GM23338 (cell line): ENCODE results near the gene RANBP1. TPM values are rescaled to one million over a fixed set of nuclear protein-coding genes. Genes with fewer than 3 reads are reported as not detected.

Experiments
- ATAC-seq: fragments of 200-7000 bp; cut with Tn5 transposase; 3 replicates; pipeline ENCODE4 v1.9.1; 2020
- DNase-seq: peaks from one replicate; pipeline ENCODE4 v3.0.0-alpha.2; 2015; ENCODE audit warnings: low spot score
- H2AFZ ChIP-seq: fragments of 200-600 bp; sonication (generic); 2 replicates; pipeline ENCODE4 v1.8.0; 2016; ENCODE audit warnings: antibody characterized with exemption, mild to moderate bottlenecking, moderate library complexity
- H3F3A ChIP-seq: fragments of 200-600 bp; sonication (generic); replicated peaks from 2 replicates; pipeline ENCODE4 v1.8.0; 2017; ENCODE audit warnings: antibody characterized with exemption, mixed run types, low read depth
- H3K27ac ChIP-seq: fragments of 200-600 bp; sonication (generic); 2 replicates; pipeline ENCODE4 v1.6.1; 2016; ENCODE audit warnings: low read depth
- H3K27me3 ChIP-seq: fragments of 200-600 bp; sonication (generic); 2 replicates; pipeline ENCODE4 v1.8.0; 2016; ENCODE audit warnings: mild to moderate bottlenecking, mixed run types, moderate library complexity; ENCODE audit not compliant: insufficient read depth
- H3K36me3 ChIP-seq: fragments of 200-600 bp; sonication (generic); 2 replicates; pipeline ENCODE4 v1.8.0; 2016; ENCODE audit warnings: mild to moderate bottlenecking; ENCODE audit not compliant: insufficient read depth
- H3K4me1 ChIP-seq: fragments of 200-600 bp; sonication (generic); 2 replicates; pipeline ENCODE4 v1.8.0; 2016; ENCODE audit warnings: mild to moderate bottlenecking, moderate library complexity; ENCODE audit not compliant: insufficient read depth
- H3K4me2 ChIP-seq: fragments of 200-600 bp; sonication (generic); 2 replicates; pipeline ENCODE4 v1.7.1; 2017; ENCODE audit warnings: mixed run types
- H3K4me3 ChIP-seq: fragments of 200-600 bp; sonication (generic); 2 replicates; pipeline ENCODE4 v1.6.1; 2016; ENCODE audit warnings: mixed run types
- H3K79me2 ChIP-seq: fragments of 200-600 bp; sonication (generic); replicated peaks from 2 replicates; pipeline ENCODE4 v1.8.0; 2017; ENCODE audit warnings: mild to moderate bottlenecking; ENCODE audit not compliant: insufficient read depth
- H3K9me2 ChIP-seq: fragments of 200-600 bp; sonication (generic); 2 replicates; pipeline ENCODE4 v1.8.0; 2017; ENCODE audit not compliant: insufficient read depth
- H4K20me1 ChIP-seq: fragments of 200-600 bp; sonication (generic); replicated peaks from 2 replicates; pipeline ENCODE4 v1.8.0; 2017; ENCODE audit warnings: mild to moderate bottlenecking; ENCODE audit not compliant: insufficient read depth
- H3K27ac Mint-ChIP-seq: 2 replicates; pipeline ENCODE4 v1.8.0; 2020; ENCODE audit warnings: inconsistent platforms, mild to moderate bottlenecking, moderate library complexity, mixed read lengths
- H3K27me3 Mint-ChIP-seq: 3 replicates; pipeline ENCODE4 v1.8.0; 2022; ENCODE audit warnings: low read depth, mild to moderate bottlenecking, moderate library complexity, mixed read lengths, inconsistent platforms; ENCODE audit not compliant: insufficient read depth, poor library complexity
- H3K36me3 Mint-ChIP-seq: 3 replicates; pipeline ENCODE4 v1.8.0; 2021; ENCODE audit warnings: low read depth, mild to moderate bottlenecking, inconsistent platforms, moderate library complexity, mixed read lengths
- H3K4me1 Mint-ChIP-seq: 3 replicates; pipeline ENCODE4 v1.8.0; 2020; ENCODE audit warnings: mild to moderate bottlenecking, inconsistent platforms, mixed read lengths
- H3K4me3 Mint-ChIP-seq: 3 replicates; pipeline ENCODE4 v1.8.0; 2021; ENCODE audit warnings: moderate library complexity, mild to moderate bottlenecking, inconsistent platforms, mixed read lengths
- H3K9me3 Mint-ChIP-seq: 3 replicates; pipeline ENCODE4 v1.8.0; 2020; ENCODE audit warnings: moderate library complexity, mild to moderate bottlenecking, inconsistent platforms, mixed read lengths
- CREB1 ChIP-seq: fragments of 250-450 bp; sonication (Bioruptor Pico); IDR thresholded peaks from 2 replicates; pipeline ENCODE4 v1.5.0; 2020; ENCODE audit warnings: low read depth, mild to moderate bottlenecking, moderate library complexity
- ETS1 ChIP-seq: IDR thresholded peaks from 2 replicates; pipeline ENCODE4 v1.6.1; 2016; ENCODE audit warnings: antibody characterized with exemption
- EZH2 ChIP-seq: fragments of 200-600 bp; sonication (generic); IDR thresholded peaks from one replicate; pipeline ENCODE4 v1.8.0; 2017; ENCODE audit warnings: antibody characterized with exemption, mild to moderate bottlenecking, low read depth; ENCODE audit not compliant: unreplicated experiment
- EZH2phosphoT487 ChIP-seq: fragments of 200-600 bp; sonication (generic); IDR thresholded peaks from one replicate; pipeline ENCODE4 v1.8.1; 2018; ENCODE audit warnings: antibody characterized with exemption; ENCODE audit not compliant: unreplicated experiment
- NANOG ChIP-seq: IDR thresholded peaks from 2 replicates; pipeline ENCODE4 v1.6.1; 2016; ENCODE audit warnings: antibody characterized with exemption, borderline replicate concordance
- POLR2AphosphoS5 ChIP-seq: IDR thresholded peaks from 2 replicates; pipeline ENCODE4 v1.6.1; 2016; ENCODE audit warnings: antibody characterized with exemption, low read depth
- REST ChIP-seq: IDR thresholded peaks from one replicate; pipeline ENCODE4 v1.6.1; 2018; ENCODE audit warnings: antibody characterized with exemption; ENCODE audit not compliant: unreplicated experiment
- STAT1 ChIP-seq: IDR thresholded peaks from one replicate; pipeline ENCODE4 v1.6.1; 2016; ENCODE audit warnings: antibody characterized with exemption; ENCODE audit not compliant: unreplicated experiment
- ZNF114 ChIP-seq: fragments of 250-450 bp; sonication (Bioruptor Pico); IDR thresholded peaks from 2 replicates; pipeline ENCODE4 v1.5.0; 2020; ENCODE audit warnings: mild to moderate bottlenecking, moderate library complexity
- ZNF331 ChIP-seq: fragments of 250-450 bp; sonication (Bioruptor Pico); IDR thresholded peaks from 2 replicates; pipeline ENCODE4 v1.5.0; 2020; ENCODE audit warnings: low read depth, mild to moderate bottlenecking, moderate library complexity
- ZNF462 ChIP-seq: fragments of 250-450 bp; sonication (Bioruptor Pico); IDR thresholded peaks from 2 replicates; pipeline ENCODE4 v1.5.0; 2020; ENCODE audit warnings: mild to moderate bottlenecking, moderate library complexity
- polyA plus RNA-seq: library from polyadenylated mRNA; unstranded; fragments of >200 nt; fragmentation: Nextera tagmentation; extraction: Ambion mirVana; gene quantifications from 2 replicates; pipeline ENCODE4 v1.2.1, GENCODE V29; 2016
- total RNA-seq: library from RNA; depleted of rRNA; stranded (reverse); fragments of >200 nt; shearing (Covaris generic); gene quantifications from 2 replicates; pipeline ENCODE4 v1.2.3, GENCODE V29; 2014

RANBP1 gene
- total and polyA plus RNA-seq, 2 experiments from 2014 or later: 1,014 to 1,206 TPM

GRCh38 chr22:20165913-20166312, 50.0 kb downstream of the RANBP1 start (continued):
- TF ChIP-seq REST (no peak), ZNF331 (CRISPR knock-in tag) (no peak), EZH2 (no peak)

- no peaks in the 10 kb centered on the region for H4K20me1 ChIP-seq
- no peak for DNase-seq
- no peak overlapping the region for H3K4me3 Mint-ChIP-seq
- H3K9me2 ChIP-seq: no peaks in the 10 kb centered on the region
- peaks cover 3% of the 10 kb centered on the region; the same call in 1 of the 3 replicates for H3K36me3 Mint-ChIP-seq
- H3K27ac ChIP-seq: no peak overlapping the region
- no peaks in the 10 kb centered on the region for H3K79me2 ChIP-seq
- no peak overlapping the region for H3K27ac Mint-ChIP-seq
- H3K36me3 ChIP-seq: no peaks in the 10 kb centered on the region
- no peak overlapping the region for H3K4me2 ChIP-seq
- H3K4me1 Mint-ChIP-seq: no peaks in the 10 kb centered on the region
- no peak overlapping the region for H2AFZ ChIP-seq
- H3F3A ChIP-seq: no peaks in the 10 kb centered on the region
- no peaks in the 10 kb centered on the region for H3K27me3 ChIP-seq
- peaks cover 4% of the 10 kb centered on the region for H3K9me3 Mint-ChIP-seq
- ATAC-seq: no peak
- peaks cover 5% of the 10 kb centered on the region for H3K27me3 Mint-ChIP-seq
- H3K4me3 ChIP-seq: no peak overlapping the region
- H3K4me1 ChIP-seq: no peaks in the 10 kb centered on the region
- TF ChIP-seq ZNF114 (CRISPR knock-in tag) (no peak), POLR2AphosphoS5 (no peak), ETS1 (no peak), STAT1 (no peak), ZNF331 (CRISPR knock-in tag) (no peak), NANOG (no peak), EZH2 (no peak), EZH2phosphoT487 (no peak), REST (no peak), ZNF462 (CRISPR knock-in tag) (no peak), CREB1 (CRISPR knock-in tag) (no peak)
Measured at GRCh38 chr22:20166703-20167102, 50.8 kb downstream of the RANBP1 start.
